T-helper 1 cell treated with Interleukin-12 subunit alpha and Interleukin-12 subunit beta and Interleukin-4 antibody, amounts not matched to agents 30 μg/mL and 1 μg/mL, for 36 hours (primary cell): ENCODE data around the gene SLC25A17.
"Not testable (repeated sequence)": the region's sequence is repeated elsewhere in the genome, so short reads cannot be mapped to it uniquely, and the experiment has no call there.

Source experiments
- H3K27ac Mint-ChIP-seq: one replicate; pipeline ENCODE4 v1.8.0; 2021; ENCODE audit warnings: mild to moderate bottlenecking, mixed read lengths
- H3K27me3 Mint-ChIP-seq: one replicate; pipeline ENCODE4 v1.8.0; 2021; ENCODE audit warnings: low read depth, mixed read lengths
- H3K36me3 Mint-ChIP-seq: one replicate; pipeline ENCODE4 v1.8.0; 2021; ENCODE audit warnings: low read depth, mixed read lengths
- H3K4me1 Mint-ChIP-seq: one replicate; pipeline ENCODE4 v1.8.0; 2021; ENCODE audit warnings: low read depth, mixed read lengths
- H3K4me3 Mint-ChIP-seq: one replicate; pipeline ENCODE4 v1.8.0; 2021; ENCODE audit warnings: mild to moderate bottlenecking, moderate library complexity, mixed read lengths
- H3K9me3 Mint-ChIP-seq: one replicate; pipeline ENCODE4 v1.8.0; 2021; ENCODE audit warnings: mixed read lengths

Gene SLC25A17

GRCh38 chr22:40838486-40838885, 19.3 kb upstream of the SLC25A17 start:
- Mint-ChIP-seq H3K36me3 (peaks cover 29% of the 10 kb centered on the region), H3K4me1 (peaks cover 9% of the 10 kb centered on the region), H3K27ac (no peak overlapping the region), H3K4me3 (no peak overlapping the region), H3K27me3 (no peaks in the 10 kb centered on the region), H3K9me3 (no peaks in the 10 kb centered on the region)

GRCh38 chr22:40834619-40835018, 15.5 kb upstream of the SLC25A17 start:
- H3K36me3 Mint-ChIP-seq: peaks cover 28% of the 10 kb centered on the region
- no peak overlapping the region for H3K27ac Mint-ChIP-seq
- peaks cover 9% of the 10 kb centered on the region for H3K4me1 Mint-ChIP-seq
- H3K9me3 Mint-ChIP-seq: no peaks in the 10 kb centered on the region
- H3K27me3 Mint-ChIP-seq: no peaks in the 10 kb centered on the region
- no peak overlapping the region for H3K4me3 Mint-ChIP-seq

DNA sequence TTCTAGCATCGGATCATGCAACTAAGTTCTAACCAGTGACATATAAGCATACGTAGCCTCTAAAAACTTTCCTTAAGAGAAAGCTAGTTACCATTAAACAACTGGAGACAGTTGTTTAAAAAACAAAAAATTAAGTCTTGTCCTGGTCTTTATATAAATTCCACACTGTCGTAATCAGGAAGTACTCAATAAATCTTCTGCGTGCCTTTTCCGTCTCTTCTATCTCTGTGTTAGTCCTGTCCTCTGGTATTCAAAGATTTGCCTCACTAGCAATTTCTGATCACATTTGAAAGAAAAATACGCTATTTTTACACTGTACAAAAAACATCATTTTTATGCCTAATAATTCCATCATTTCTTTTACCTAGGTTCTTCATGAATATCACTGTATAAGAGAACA, 10.0 kb upstream of the SLC25A17 start:
- H3K27ac Mint-ChIP-seq: no peak overlapping the region
- no peaks in the 10 kb centered on the region for H3K4me1 Mint-ChIP-seq
- H3K27me3 Mint-ChIP-seq: no peaks in the 10 kb centered on the region
- H3K36me3 Mint-ChIP-seq: peaks cover 24% of the 10 kb centered on the region
- H3K9me3 Mint-ChIP-seq: no peaks in the 10 kb centered on the region
- H3K4me3 Mint-ChIP-seq: no peak overlapping the region

GRCh38 chr22:40826984-40827741, 8.0 kb upstream of the SLC25A17 start:
- no peaks in the 10 kb centered on the region for H3K27me3 Mint-ChIP-seq
- no peak overlapping the region for H3K27ac Mint-ChIP-seq
- no peaks in the 10 kb centered on the region for H3K4me1 Mint-ChIP-seq
- peaks cover 17% of the 10 kb centered on the region for H3K36me3 Mint-ChIP-seq
- H3K4me3 Mint-ChIP-seq: no peak overlapping the region
- no peaks in the 10 kb centered on the region for H3K9me3 Mint-ChIP-seq

DNA sequence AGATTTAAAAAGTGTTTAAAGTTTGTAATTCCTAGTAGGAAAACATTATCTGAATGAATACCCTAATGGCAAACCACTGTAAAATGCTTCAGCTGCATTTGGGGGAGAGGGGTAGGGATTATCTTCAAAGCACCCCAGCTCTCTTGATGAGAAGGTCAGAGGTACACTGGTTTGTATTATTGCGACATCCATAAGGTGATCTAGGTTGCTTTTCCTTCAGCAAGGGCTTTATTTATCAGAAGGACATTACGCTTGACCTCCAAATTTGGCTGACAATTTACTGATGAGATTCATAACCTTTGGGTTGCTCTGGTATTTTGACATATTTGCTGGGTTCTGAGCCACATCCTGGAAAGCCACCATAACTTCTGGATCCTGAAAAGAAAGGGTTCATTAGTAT, 7.1 kb upstream of the SLC25A17 start:
- not testable (repeated sequence) for H3K27me3 Mint-ChIP-seq, H3K27ac Mint-ChIP-seq, H3K4me3 Mint-ChIP-seq, H3K4me1 Mint-ChIP-seq, H3K9me3 Mint-ChIP-seq
- H3K36me3 Mint-ChIP-seq: peaks cover 16% of the 10 kb centered on the region

DNA sequence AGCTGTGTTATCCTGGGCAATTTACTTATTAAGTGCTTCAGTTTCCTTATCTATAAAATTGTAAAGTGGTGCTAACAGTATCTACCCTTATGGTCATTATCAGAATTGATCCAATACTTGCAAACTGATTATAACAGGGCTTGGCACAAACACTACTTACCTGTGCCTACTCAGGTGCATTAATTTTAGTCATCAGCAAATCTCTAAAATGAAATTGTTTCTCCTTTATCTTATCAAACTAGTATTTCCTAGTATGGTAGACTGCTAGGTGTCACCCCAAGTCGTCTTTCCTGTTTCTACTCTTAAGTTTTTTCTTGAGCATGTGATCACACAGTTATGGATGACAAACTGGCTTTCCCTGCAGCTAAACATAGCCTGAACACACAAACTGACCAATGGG, 4.3 kb upstream of the SLC25A17 start:
- H3K9me3 Mint-ChIP-seq: no peaks in the 10 kb centered on the region
- H3K4me1 Mint-ChIP-seq: peaks cover 8% of the 10 kb centered on the region
- peaks cover 8% of the 10 kb centered on the region for H3K36me3 Mint-ChIP-seq
- H3K27me3 Mint-ChIP-seq: no peaks in the 10 kb centered on the region
- H3K4me3 Mint-ChIP-seq: no peak overlapping the region
- H3K27ac Mint-ChIP-seq: no peak overlapping the region

GRCh38 chr22:40819599-40820140, 524 bp upstream of the SLC25A17 start:
- Mint-ChIP-seq H3K4me1 (peaks cover 26% of the 10 kb centered on the region), H3K4me3 (peak overlapping the region; percentile 85), H3K36me3 (peaks cover 7% of the 10 kb centered on the region), H3K27ac (peak overlapping the region; percentile 63), H3K9me3 (no peaks in the 10 kb centered on the region), H3K27me3 (no peaks in the 10 kb centered on the region)

GRCh38 chr22:40818192-40818746, 877 bp downstream of the SLC25A17 start:
- Mint-ChIP-seq H3K27me3 (no peaks in the 10 kb centered on the region), H3K36me3 (peaks cover 7% of the 10 kb centered on the region), H3K4me1 (peaks cover 26% of the 10 kb centered on the region), H3K27ac (peak overlapping the region; percentile 91), H3K4me3 (peak overlapping the region; percentile 85), H3K9me3 (no peaks in the 10 kb centered on the region)

- Mint-ChIP-seq H3K36me3 (peaks cover 7% of the 10 kb centered on the region), H3K27me3 (no peaks in the 10 kb centered on the region), H3K27ac (peak overlapping the region; percentile 70)
Measured at GRCh38 chr22:40817737-40818136, 1.4 kb downstream of the SLC25A17 start.

GRCh38 chr22:40813912-40814315, 5.2 kb downstream of the SLC25A17 start:
- Mint-ChIP-seq H3K36me3 (peaks cover 12% of the 10 kb centered on the region), H3K27ac (no peak overlapping the region), H3K9me3 (no peaks in the 10 kb centered on the region), H3K27me3 (no peaks in the 10 kb centered on the region), H3K4me1 (peaks cover 25% of the 10 kb centered on the region), H3K4me3 (no peak overlapping the region)

More at GRCh38 chr22:40817737-40818136, 1.4 kb downstream of the SLC25A17 start:
- peaks cover 26% of the 10 kb centered on the region for H3K4me1 Mint-ChIP-seq
- H3K9me3 Mint-ChIP-seq: no peaks in the 10 kb centered on the region
- peak overlapping the region; percentile 85 for H3K4me3 Mint-ChIP-seq

DNA sequence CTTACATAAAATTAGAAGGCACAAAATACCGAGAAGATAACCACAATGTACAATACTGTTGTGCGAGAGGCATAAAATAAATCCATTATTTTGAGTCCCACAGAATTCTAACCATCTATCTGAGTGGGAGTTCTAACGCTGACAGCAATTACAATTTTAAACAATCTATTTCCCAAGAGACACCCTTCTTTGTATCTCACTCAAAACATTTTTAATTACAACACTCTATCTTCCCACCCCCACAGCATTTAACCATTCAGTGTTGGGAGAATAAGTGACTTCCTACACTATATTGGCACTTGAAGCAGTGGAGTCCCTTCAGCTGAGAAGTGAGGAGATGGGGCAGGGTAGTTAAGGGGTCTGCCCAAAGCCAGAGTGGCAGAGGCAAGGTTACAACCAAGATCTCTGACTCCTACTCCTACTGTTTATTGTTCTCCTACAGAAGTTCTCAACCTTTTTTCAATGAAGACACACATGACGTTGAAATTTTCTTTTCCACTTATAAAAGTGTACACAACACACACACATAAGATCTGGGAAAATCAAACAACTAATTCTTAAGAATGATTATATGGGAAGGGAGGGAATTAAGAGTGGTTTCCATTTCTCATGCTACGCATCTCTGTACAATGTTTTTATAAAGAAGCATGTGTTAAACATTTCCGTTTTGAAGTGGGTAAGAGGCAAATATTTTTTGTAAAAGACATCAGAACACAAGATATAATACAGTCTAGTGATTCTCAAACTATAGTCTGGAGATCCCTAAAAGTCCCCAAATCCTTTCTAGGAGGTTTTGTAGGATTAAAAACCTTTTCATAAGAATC, 10.9 kb downstream of the SLC25A17 start:
- no peak overlapping the region for H3K27ac Mint-ChIP-seq
- H3K4me3 Mint-ChIP-seq: no peak overlapping the region
- H3K9me3 Mint-ChIP-seq: no peaks in the 10 kb centered on the region
- H3K27me3 Mint-ChIP-seq: no peaks in the 10 kb centered on the region
- peaks cover 5% of the 10 kb centered on the region for H3K36me3 Mint-ChIP-seq
- H3K4me1 Mint-ChIP-seq: peaks cover 6% of the 10 kb centered on the region

DNA sequence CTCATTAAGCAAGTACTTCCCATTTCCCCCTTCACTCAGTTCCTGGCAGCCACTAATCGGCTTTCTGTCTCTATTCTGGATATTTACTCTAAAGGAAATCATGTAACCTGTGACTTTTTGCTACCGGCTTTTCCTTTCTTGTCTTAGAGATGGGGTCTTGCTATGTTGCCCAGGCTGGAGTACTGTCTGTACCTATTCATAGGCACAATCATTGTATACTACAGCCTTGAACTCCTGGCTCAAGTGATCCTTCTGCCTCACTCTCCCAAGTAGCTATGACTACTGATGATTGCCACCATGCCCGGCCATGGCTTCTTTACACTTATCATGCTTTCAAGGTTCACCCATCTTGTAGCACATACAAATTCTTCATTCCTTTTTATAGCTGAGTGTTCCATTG, 12.4 kb downstream of the SLC25A17 start:
- H3K9me3 Mint-ChIP-seq: no peaks in the 10 kb centered on the region
- H3K4me1 Mint-ChIP-seq: peaks cover 2% of the 10 kb centered on the region
- H3K36me3 Mint-ChIP-seq: peaks cover 2% of the 10 kb centered on the region
- H3K4me3 Mint-ChIP-seq: no peak overlapping the region
- H3K27me3 Mint-ChIP-seq: no peaks in the 10 kb centered on the region
- no peak overlapping the region for H3K27ac Mint-ChIP-seq

GRCh38 chr22:40805699-40806203, 13.4 kb downstream of the SLC25A17 start:
- Mint-ChIP-seq H3K9me3 (no peaks in the 10 kb centered on the region), H3K27ac (no peak overlapping the region), H3K27me3 (no peaks in the 10 kb centered on the region), H3K4me3 (no peak overlapping the region), H3K4me1 (peaks cover 2% of the 10 kb centered on the region), H3K36me3 (no peaks in the 10 kb centered on the region)

GRCh38 chr22:40805239-40805638, 13.9 kb downstream of the SLC25A17 start:
- Mint-ChIP-seq H3K4me3 (no peak overlapping the region), H3K9me3 (no peaks in the 10 kb centered on the region), H3K27me3 (no peaks in the 10 kb centered on the region), H3K27ac (no peak overlapping the region), H3K36me3 (no peaks in the 10 kb centered on the region), H3K4me1 (peaks cover 2% of the 10 kb centered on the region)
